Esophagus squamous epithelium (tissue), 5 donors: Measurements from ENCODE around the gene GTPBP3. TPM values are rescaled to one million over a fixed set of nuclear protein-coding genes. Genes with fewer than 3 reads are reported as not detected.

ENCODE experiments used
- DNase-seq: peaks from one replicate; lab custom pipeline; 2025; lab: John Stamatoyannopoulos, UW
- H3K27ac ChIP-seq, 4 donors: fragments of 200-600 bp; sonication (generic); one replicate each; pipeline ENCODE4 v1.5.1; 2016 to 2019; ENCODE audit warnings: mild to moderate bottlenecking in 1 of 4
- H3K27me3 ChIP-seq, 4 donors: fragments of 200-600 bp; sonication (generic); 1 replicate in 3 of 4; 2 replicates in 1 of 4; pipeline versions ENCODE4 v1.5.1 to v1.6.0; 2017 to 2021; ENCODE audit warnings: antibody characterized with exemption in 1 of 4
- H3K36me3 ChIP-seq, 3 donors: fragments of 200-600 bp; sonication (generic); one replicate each; pipeline ENCODE4 v1.5.1; 2016 to 2019
- H3K4me1 ChIP-seq, 3 donors: fragments of 200-600 bp; sonication (generic); one replicate each; pipeline ENCODE4 v1.5.1; 2017 to 2019
- H3K4me3 ChIP-seq, 4 donors: fragments of 200-600 bp; sonication (generic); 1 replicate in 3 of 4; 2 replicates in 1 of 4; pipeline ENCODE4 v1.5.1; 2016 to 2019; ENCODE audit warnings: mild to moderate bottlenecking in 2 of 4, moderate library complexity in 1 of 4
- H3K9me3 ChIP-seq, 3 donors: fragments of 200-600 bp; sonication (generic); one replicate each; pipeline ENCODE4 v1.5.1; 2016 to 2019
- CTCF ChIP-seq, 6 experiments: fragments of 450-650 bp in 4 of 6; fragments of 200-600 bp in 2 of 6; sonication (generic) in 2 of 6; IDR thresholded peaks; one replicate each; pipeline ENCODE4 v1.5.1; 2016 to 2019; ENCODE audit warnings: antibody characterized with exemption in 6 of 6, mild to moderate bottlenecking in 4 of 6, moderate library complexity in 4 of 6
- POLR2A ChIP-seq, 4 donors: fragments of 450-650 bp; IDR thresholded peaks; one replicate each; pipeline ENCODE4 v1.6.1; 2017; ENCODE audit warnings: antibody characterized with exemption in 4 of 4, mild to moderate bottlenecking in 4 of 4, moderate library complexity in 3 of 4
- WGBS, 2 donors: methylation state at CpG; one replicate each; pipeline ENCODE4 v1.1.5; 2018; 5-methylcytosine and 5-hydroxymethylcytosine counted together
- intact Hi-C: fragments of 100-400 bp; cut with DNase I; formaldehyde crosslinking; loops from one replicate; pipeline ENCODE4 v1.15.0; 2022
- total RNA-seq, 4 donors: library from RNA; depleted of rRNA; stranded (reverse); fragments of >200 nt; gene quantifications; one replicate each; pipeline ENCODE4 v1.1.0, GENCODE V29; 2016
- donor health status: DM: yes; HTN: yes; CAD: no.

GTPBP3 gene
- total RNA-seq, 4 donors from 2014 or later = 22.7 to 34.9 (median 31.4) TPM

DNA sequence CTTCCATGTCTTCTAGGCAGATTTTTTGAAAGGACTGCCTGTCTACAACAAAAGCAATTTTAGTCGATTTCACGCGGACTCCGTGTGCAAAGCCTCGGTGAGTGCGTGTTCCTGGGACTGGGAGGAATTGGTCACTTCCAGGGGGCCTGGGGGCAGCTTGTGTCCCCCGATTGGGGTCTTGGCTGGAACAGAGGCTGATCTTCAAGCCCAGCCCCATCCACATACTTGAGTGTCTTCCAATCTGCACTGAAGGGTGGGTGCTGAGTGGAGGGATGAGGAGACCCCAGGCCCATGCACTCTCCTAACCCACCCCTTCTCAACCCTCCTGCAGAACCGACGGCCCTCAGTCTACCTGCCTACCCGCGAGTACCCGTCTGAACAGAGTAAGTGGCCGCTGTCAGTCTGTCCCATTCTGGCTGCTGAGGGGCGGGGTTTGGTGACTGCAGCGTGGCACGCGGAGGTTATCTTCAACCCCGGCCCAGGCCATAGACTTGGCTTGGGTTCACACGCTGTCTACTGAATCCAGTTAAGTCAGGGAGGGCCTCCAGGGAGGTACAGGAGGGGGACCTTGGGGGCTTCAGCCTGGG, 23.3 kb upstream of the GTPBP3 start:
- 92 to 93% methylated on average over 3 to 11 of the region's 19 CpGs for WGBS, 2 donors
- DNase-seq = no peak
- no peak for TF ChIP-seq CTCF (IDR thresholded peaks at IDR 0.05)
- TF ChIP-seq POLR2A (IDR thresholded peaks at IDR 0.05) = no peak
- Histone ChIP-seq H3K4me1 (peaks cover 20 to 37% (median 25%) of the 10 kb centered on the region in 3 donors), H3K27ac (no peak overlapping the region), H3K4me3 (no peak overlapping the region), H3K36me3 (peaks cover 11 to 66% (median 27%) of the 10 kb centered on the region in 3 donors), H3K27me3 (no peaks in the 10 kb centered on the region), H3K9me3 (no peaks in the 10 kb centered on the region)
- intact Hi-C loops = no loop called here

DNA sequence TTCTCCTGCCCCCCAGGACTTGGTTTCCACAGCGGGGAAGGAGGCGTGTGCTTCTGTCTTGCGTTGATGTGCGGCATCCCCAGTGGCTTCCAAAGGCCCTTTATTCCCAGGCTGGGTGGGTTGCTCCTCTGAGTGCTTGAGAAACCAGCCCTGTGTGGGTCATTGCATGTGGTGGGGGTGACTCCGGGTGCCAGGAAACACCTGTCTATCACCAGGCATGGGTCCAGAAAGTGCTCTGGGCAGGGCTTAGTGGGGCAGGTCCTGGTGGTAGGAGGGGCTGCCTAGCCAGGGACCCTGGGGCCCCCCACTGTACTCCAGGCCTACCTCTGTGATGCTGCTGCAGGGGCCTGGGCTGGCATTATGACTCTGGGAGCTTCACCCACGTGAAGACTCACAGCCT, 18.4 kb upstream of the GTPBP3 start:
- Histone ChIP-seq H3K27ac (no peak overlapping the region), H3K4me1 (peaks cover under 1 to 17% (median 5%) of the 10 kb centered on the region in 3 donors), H3K4me3 (no peak overlapping the region), H3K36me3 (peaks cover 24 to 83% (median 37%) of the 10 kb centered on the region in 3 donors), H3K27me3 (no peaks in the 10 kb centered on the region), H3K9me3 (no peaks in the 10 kb centered on the region)
- TF ChIP-seq POLR2A (IDR thresholded peaks at IDR 0.05) (no peak), CTCF (IDR thresholded peaks at IDR 0.05) (no peak)
- WGBS, 2 donors = 92% methylated on average over 2 of the region's 6 CpGs; no CpG with 5 or more reads in 1 of the 2 donors
- DNase-seq = no peak
- intact Hi-C loops = no loop called here

DNA sequence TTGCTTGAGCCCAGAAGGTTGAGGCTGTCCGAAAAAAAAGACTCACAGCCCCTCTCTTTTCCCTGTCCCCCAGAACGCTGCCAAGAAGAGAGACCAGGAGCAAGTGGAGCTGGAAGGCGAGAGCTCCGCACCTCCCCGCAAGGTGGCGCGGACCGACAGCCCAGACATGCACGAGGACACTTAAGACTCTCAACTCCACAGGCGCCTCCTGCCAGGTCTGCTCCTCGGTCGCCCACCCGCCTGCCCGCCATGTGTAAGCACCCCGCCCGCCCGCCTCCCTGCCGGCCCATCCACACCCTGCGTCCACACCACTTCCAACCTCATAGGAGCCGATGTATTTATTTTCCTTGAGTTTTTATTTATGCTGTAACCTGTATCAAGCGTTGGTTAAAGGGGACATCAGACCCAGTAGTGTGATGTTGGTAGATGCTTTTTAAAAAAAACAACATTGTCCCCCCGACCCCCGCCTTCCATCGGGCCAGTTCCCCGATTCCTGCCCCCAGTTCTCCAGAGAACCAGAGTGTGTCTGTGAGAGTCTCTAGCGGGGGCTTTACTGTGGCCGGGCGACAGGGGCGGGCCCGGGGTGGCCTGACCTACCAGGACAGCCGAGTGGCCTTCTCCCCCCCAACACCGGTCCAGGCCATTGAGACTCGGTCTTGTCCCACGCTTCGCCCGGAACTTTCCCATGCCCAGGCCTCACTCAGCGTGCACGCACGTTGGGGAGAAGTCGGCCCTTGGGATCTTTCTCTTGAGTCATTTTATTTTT, 17.7 kb upstream of the GTPBP3 start:
- H3K27me3 ChIP-seq = no peaks in the 10 kb centered on the region
- H3K27ac ChIP-seq = no peak overlapping the region
- intact Hi-C loops = no loop called here
- H3K4me1 ChIP-seq = peaks cover 3 to 23% (median 5%) of the 10 kb centered on the region in 3 donors
- H3K36me3 ChIP-seq = peaks cover 17 to 82% (median 30%) of the 10 kb centered on the region in 3 donors
- no peak for DNase-seq
- H3K9me3 ChIP-seq = no peaks in the 10 kb centered on the region
- 88 to 93% methylated on average over 26 to 40 of the region's 40 CpGs for WGBS, 2 donors
- no peak for TF ChIP-seq POLR2A (IDR thresholded peaks at IDR 0.05)
- no peak for TF ChIP-seq CTCF (IDR thresholded peaks at IDR 0.05)
- H3K4me3 ChIP-seq = no peak overlapping the region

DNA sequence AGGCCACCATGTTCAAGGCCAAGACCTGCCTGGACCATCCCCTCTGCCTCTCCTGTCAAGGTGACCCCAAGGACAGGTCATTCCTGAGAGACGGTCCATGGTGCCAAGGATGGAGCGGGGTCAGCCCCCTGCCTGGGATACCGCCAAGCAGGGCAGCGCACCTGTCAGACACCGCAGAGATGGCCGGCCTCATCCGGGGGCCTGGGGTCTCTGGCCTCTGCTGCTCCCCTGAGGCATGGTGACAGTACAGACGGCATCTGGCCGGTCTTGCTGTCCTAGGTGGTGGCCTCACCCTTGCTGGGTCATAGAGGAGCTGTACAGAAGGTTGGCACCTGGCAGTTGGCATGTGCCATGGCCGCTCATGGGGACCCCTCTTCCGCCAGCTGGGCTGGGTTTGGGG, 16.9 kb upstream of the GTPBP3 start:
- DNase-seq = no peak
- Histone ChIP-seq H3K27me3 (no peaks in the 10 kb centered on the region), H3K4me3 (no peak overlapping the region), H3K36me3 (peaks cover 15 to 85% (median 28%) of the 10 kb centered on the region in 3 donors), H3K27ac (no peak overlapping the region), H3K4me1 (peaks cover 3 to 31% (median 5%) of the 10 kb centered on the region in 3 donors), H3K9me3 (no peaks in the 10 kb centered on the region)
- TF ChIP-seq CTCF (IDR thresholded peaks at IDR 0.05) (no peak), POLR2A (IDR thresholded peaks at IDR 0.05) (no peak)
- 65 to 97% methylated on average over 4 to 10 of the region's 11 CpGs for WGBS, 2 donors
- intact Hi-C loops = no loop called here
